ENCODE results near the gene ZSCAN31.
"Not testable (repeated sequence)": the region's sequence is repeated elsewhere in the genome, so short reads cannot be mapped to it uniquely, and the experiment has no call there.

ZSCAN31 gene

GRCh38 chr6:28373925-28374324 is 38.0 kb upstream of the ZSCAN31 start:
- DNase-seq (ENCODE audit: low read depth): no peak
- H3K4me3 ChIP-seq (ENCODE audit: low read depth, low read length): no peak overlapping the region
- in situ Hi-C loops (cut with HindIII; ENCODE audit: low sequenced_read_pairs): no loop called here
- TF ChIP-seq, protein P1, sequence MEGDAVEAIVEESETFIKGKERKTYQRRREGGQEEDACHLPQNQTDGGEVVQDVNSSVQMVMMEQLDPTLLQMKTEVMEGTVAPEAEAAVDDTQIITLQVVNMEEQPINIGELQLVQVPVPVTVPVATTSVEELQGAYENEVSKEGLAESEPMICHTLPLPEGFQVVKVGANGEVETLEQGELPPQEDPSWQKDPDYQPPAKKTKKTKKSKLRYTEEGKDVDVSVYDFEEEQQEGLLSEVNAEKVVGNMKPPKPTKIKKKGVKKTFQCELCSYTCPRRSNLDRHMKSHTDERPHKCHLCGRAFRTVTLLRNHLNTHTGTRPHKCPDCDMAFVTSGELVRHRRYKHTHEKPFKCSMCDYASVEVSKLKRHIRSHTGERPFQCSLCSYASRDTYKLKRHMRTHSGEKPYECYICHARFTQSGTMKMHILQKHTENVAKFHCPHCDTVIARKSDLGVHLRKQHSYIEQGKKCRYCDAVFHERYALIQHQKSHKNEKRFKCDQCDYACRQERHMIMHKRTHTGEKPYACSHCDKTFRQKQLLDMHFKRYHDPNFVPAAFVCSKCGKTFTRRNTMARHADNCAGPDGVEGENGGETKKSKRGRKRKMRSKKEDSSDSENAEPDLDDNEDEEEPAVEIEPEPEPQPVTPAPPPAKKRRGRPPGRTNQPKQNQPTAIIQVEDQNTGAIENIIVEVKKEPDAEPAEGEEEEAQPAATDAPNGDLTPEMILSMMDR (IDR thresholded peaks at IDR 0.05; ENCODE audit: low read depth, low read length, missing control alignments): no peak

DNA sequence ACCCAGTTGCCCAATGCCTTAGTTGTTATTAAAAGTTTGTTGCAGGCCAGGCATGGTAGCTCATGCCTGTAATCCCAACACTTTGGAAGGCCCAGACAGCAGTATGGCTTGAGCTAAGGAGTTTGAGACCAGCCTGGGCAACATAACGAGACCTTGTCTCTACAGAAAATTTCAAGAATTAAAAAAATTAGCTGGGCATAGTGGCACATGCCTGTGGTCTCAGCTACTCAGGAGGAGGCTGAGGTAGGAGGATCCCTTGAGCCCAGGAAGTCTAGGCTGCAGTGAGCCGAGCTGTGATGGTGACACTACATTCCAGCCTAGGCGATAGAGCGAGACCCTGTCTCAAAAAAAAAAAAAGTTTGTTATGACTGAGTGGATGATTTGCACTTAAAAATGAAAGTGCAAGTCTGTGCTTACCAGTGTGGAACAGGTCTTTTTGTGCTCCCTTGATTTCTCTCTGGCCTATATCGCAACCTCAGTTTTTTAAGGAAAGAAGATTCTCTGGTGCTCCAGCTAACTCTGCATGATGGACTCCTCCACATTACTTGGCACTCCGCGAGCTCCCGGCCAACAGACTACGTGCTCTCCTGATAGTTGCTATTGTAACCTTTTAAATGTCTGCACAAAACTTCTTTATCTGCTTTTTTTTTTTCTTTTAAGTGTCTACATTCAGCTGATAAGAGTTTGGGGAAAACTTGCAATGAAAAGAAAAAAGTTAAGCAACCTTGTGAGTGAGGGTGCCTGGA is 35.9 kb upstream of the ZSCAN31 start:
- no peak overlapping the region for H3K4me3 ChIP-seq (ENCODE audit: low read depth, low read length)
- no peak for DNase-seq (ENCODE audit: low read depth)
- TF ChIP-seq, protein P1 (IDR thresholded peaks at IDR 0.05; ENCODE audit: low read depth, low read length, missing control alignments): no peak
- in situ Hi-C loops (cut with HindIII; ENCODE audit: low sequenced_read_pairs): no loop called here

DNA sequence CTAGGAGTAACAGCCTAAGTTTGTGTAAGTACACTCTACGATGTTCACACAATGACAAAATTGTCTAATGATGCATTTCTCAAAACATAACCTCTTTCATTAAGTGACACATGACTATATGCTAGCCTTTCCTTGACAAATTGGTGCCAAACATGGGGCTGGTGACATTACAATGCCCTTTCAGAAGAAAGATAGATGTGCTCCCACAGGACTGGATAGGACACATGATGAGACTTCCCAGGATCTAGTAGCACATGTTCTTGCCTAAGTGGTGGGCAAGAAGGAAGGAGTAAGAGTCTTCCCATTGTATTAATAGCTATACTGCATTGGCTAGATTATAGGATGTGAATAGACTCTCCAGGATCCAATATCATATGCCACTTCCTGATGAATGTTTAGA is 35.3 kb upstream of the ZSCAN31 start:
- DNase-seq (ENCODE audit: low read depth): no peak
- TF ChIP-seq, protein P1 (IDR thresholded peaks at IDR 0.05; ENCODE audit: low read depth, low read length, missing control alignments): no peak
- H3K4me3 ChIP-seq (ENCODE audit: low read depth, low read length): no peak overlapping the region
- in situ Hi-C loops (cut with HindIII; ENCODE audit: low sequenced_read_pairs): no loop called here

DNA sequence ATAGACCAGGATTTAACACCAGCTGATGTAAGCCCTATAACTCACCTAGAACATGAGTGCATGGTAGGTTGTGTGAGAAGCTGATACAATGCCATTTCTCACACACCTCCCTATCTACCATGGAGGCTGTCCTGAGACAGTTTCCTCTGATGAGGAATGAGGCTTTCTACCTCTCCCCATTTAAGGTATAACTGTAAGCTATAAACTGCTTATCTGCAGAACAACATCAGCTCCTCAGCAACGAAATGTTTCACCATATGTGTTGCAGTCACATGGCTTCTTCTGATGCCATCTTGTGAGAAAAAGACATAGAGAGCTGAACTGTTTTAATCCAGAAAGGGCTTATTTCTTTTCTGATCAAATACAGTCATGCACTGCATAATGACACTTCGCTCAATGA is 34.5 kb upstream of the ZSCAN31 start:
- H3K4me3 ChIP-seq (ENCODE audit: low read depth, low read length): no peak overlapping the region
- in situ Hi-C loops (cut with HindIII; ENCODE audit: low sequenced_read_pairs): no loop called here
- TF ChIP-seq, protein P1 (IDR thresholded peaks at IDR 0.05; ENCODE audit: low read depth, low read length, missing control alignments): no peak
- DNase-seq (ENCODE audit: low read depth): no peak

DNA sequence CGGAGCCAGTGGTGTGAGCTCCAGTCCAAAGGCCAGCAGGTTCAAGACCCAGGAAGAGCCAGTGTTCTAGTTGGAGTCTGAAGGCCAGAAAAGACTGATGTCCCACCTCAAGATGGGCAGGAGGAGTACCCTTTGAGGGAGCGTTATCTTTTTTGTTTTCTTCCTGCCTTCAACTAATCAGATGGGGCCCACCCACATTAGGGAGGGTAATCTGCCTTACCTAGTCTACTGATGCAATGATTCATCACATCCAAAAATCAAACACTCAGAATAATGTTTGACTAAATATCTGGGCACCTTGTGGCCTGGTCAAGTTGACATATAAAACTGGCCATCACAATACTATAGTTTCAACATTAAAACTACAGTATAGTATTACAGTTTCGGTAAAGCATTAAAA is 33.5 kb upstream of the ZSCAN31 start:
- TF ChIP-seq, protein P1 (IDR thresholded peaks at IDR 0.05; ENCODE audit: low read depth, low read length, missing control alignments): no peak
- in situ Hi-C loops (cut with HindIII; ENCODE audit: low sequenced_read_pairs): no loop called here
- no peak for DNase-seq (ENCODE audit: low read depth)
- no peak overlapping the region for H3K4me3 ChIP-seq (ENCODE audit: low read depth, low read length)

DNA sequence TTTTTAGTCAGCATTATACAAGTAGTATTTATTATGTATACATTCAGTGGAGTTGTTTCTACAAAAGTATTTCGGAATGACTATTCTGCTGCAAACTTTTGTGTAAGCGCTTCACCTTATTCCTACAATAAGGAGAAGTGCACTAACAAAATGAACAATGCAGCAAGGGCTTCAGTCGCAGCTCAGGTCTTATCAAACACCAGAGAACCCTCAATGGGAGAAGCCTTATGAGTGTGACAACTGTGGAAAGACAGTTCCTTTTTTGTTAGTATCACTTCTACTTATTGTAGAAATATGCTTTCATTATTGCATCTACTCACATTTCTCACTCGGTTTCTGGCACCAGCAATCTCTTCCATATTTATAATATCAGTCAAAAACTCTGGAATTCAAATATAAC is 32.6 kb upstream of the ZSCAN31 start:
- TF ChIP-seq, protein P1 (IDR thresholded peaks at IDR 0.05; ENCODE audit: low read depth, low read length, missing control alignments): no peak
- DNase-seq (ENCODE audit: low read depth): no peak
- no peak overlapping the region for H3K4me3 ChIP-seq (ENCODE audit: low read depth, low read length)
- in situ Hi-C loops (cut with HindIII; ENCODE audit: low sequenced_read_pairs): no loop called here

DNA sequence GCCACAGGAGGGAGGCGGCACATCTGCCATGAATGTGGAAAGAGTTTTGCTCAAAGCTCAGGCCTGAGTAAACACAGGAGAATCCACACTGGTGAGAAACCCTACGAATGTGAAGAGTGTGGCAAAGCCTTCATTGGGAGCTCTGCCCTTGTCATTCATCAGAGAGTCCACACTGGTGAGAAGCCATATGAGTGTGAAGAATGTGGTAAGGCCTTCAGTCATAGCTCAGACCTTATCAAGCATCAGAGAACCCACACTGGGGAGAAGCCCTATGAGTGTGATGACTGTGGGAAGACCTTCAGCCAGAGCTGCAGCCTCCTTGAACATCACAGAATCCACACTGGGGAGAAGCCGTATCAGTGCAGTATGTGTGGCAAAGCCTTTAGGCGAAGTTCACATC is 29.6 kb upstream of the ZSCAN31 start:
- in situ Hi-C loops (cut with HindIII; ENCODE audit: low sequenced_read_pairs); H3K4me3 ChIP-seq (ENCODE audit: low read depth, low read length); DNase-seq (ENCODE audit: low read depth): not testable (repeated sequence)

Measured in astrocyte of the cerebellum (primary cell).